ENCODE results near the gene ITGA3.

- no peak for TF ChIP-seq POLR2A (IDR thresholded peaks at IDR 0.05)
- no peak for TF ChIP-seq CTCF (IDR thresholded peaks at IDR 0.05 in 8 of 11, conservative IDR thresholded peaks at IDR 0.05 in 3 of 11)
These were observed 31.1 kb upstream of the ITGA3 start for GRCh38 chr17:50024808-50025207.

Data from spleen (tissue), 7 donors.